HG02763 (cell line): ENCODE results near the gene STARD7.
"Not testable (repeated sequence)": the region's sequence is repeated elsewhere in the genome, so short reads cannot be mapped to it uniquely, and the experiment has no call there.

ENCODE experiments used
- ATAC-seq: cut with Tn5 transposase; IDR thresholded peaks from one replicate; pipeline ENCODE4 v1.9.1; 2021; ENCODE audit warnings: mild to moderate bottlenecking, moderate library complexity; ENCODE audit not compliant: unreplicated experiment

Gene STARD7

GRCh38 chr2:96238266-96238665 lies 29.6 kb upstream of the STARD7 start:
- no peak for ATAC-seq

- ATAC-seq = no peak
Measured at GRCh38 chr2:96236882-96237281, 28.3 kb upstream of the STARD7 start.

- ATAC-seq = peak; percentile 84
Measured at GRCh38 chr2:96233880-96234316, 25.3 kb upstream of the STARD7 start.

DNA sequence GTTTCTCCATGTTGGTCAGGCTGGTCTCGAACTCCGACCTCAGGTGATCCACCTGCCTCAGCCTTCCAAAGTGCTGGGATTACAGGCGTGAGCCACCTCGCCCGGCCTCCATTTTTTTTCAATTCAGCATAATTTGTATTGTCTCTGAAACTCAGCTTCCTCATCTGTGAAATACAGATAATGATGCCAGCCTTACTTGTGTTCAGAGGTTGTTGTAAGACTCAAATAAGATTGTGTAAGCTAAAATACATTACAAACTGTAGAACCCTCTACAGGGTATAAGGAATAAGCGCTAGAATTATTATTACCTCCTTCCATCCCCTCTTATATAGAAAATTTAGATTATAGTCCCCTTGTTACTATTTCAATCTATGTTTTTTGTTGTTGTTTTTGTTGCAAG lies 24.8 kb upstream of the STARD7 start:
- no peak for ATAC-seq

- no peak for ATAC-seq
Measured at GRCh38 chr2:96231316-96231715, 22.7 kb upstream of the STARD7 start.

- no peak for ATAC-seq
Measured at GRCh38 chr2:96225016-96225533, 16.4 kb upstream of the STARD7 start.

GRCh38 chr2:96221106-96221505 lies 12.5 kb upstream of the STARD7 start:
- not testable (repeated sequence) for ATAC-seq

DNA sequence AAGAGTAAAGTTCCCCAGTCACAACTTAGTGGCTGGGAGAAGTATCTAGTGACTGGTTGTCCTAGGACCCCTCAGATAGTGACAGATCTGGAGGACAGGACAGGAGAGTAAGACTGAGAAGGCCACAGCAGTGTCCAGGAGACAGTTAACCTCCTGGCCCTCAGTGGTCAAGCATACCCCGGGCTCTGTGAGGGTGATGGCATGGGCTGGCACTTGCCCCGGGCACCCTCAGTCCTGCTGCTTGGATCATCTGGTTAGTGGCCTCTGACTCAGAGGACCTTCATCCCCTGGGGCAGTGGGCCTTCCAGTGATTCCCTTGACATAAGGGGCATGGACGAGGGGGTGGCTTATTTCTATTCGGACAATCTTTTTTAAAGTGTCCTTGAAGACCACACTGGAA lies 11.3 kb upstream of the STARD7 start:
- not testable (repeated sequence) for ATAC-seq

GRCh38 chr2:96218508-96219131 lies 10.0 kb upstream of the STARD7 start:
- no peak for ATAC-seq

GRCh38 chr2:96214554-96214953 lies 5.9 kb upstream of the STARD7 start:
- ATAC-seq = no peak

GRCh38 chr2:96213379-96213778 lies 4.8 kb upstream of the STARD7 start:
- no peak for ATAC-seq

DNA sequence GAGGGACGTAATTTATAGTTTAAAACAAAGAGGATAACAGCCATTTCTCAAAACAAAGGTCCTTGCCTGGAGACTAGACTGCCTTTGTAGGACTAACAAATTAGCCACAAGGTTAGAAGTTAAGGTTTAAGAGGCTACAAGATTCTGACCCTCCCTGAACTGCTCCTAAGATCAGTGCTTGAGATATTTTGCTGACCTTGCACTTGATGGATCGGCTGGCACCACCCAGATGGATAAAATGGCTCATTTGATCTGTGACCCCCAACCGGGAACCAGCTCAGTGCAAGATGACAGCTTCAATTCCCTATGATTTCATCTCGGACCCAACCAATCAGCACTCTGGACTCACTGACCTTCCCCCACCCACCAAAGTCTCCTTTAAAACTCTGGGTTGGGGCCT lies 3.7 kb upstream of the STARD7 start:
- ATAC-seq = no peak

DNA sequence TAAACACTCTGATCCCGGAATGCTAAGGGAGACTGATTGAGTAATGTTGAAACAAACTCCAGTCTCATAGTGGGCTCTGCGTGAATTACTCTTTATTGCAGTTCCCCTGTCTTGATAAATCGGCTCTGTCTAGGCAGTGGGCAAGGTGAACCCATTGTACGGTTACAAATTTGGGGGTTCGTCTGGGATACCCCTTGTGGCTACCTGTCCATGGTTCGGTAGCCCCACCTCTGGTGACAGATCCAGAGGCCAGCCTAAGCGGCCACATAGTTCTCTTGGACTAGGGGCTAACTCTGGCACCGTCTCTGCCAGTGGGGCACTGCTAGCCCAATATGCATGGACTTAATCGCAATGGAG lies 1.1 kb upstream of the STARD7 start:
- ATAC-seq = no peak

DNA sequence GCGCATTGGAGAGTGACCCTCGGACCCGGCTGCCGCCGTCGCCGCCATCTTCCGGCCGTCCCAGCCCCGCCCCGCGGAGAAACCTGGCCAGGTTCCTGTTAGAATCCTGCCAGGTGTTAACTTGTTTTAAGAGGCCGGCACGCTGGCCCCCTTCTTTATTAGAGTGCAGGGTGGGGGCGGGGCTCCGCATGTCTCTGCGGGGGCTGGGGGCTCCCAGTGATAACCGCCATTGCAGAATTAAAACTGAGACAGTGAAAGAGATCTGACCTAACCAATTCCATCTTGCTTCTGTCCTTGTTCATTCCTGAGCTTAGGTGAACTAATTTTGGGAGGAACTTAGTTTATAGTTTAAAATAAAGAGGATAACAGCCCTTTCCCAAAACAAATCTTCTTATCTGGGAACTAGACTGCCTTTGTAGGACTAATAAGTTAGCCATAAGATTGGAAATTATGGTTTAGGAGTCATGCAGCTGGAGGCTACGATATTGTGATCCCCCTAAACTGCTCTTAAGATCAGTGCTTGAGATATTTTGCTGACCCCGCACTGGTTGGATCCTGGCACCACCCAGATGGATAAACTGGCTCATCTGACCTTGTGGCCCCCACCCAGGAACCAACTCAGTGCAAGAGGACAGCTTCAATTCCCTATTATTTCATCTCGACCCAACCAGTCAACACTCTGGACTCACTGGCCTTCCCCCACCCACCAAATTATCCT lies 543 bp upstream of the STARD7 start:
- ATAC-seq = no peak

DNA sequence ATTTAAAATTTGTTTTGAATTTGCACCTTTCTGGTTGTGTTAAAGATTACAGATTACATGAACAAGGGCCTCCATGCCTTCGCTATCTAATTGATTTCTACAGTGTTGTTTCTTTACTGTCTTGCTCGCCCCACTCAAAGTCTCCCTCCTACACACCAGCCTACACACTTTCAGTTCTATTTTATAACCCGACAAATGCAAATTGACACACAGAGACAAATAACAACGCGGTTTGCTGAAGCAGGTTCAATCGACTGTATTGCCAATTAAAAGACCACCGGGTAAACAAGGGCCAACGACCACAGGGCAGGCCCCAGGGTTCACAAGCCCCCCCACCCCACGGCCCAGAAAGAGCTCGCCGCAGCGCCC lies 869 bp downstream of the STARD7 start:
- peak; percentile 7 for ATAC-seq

DNA sequence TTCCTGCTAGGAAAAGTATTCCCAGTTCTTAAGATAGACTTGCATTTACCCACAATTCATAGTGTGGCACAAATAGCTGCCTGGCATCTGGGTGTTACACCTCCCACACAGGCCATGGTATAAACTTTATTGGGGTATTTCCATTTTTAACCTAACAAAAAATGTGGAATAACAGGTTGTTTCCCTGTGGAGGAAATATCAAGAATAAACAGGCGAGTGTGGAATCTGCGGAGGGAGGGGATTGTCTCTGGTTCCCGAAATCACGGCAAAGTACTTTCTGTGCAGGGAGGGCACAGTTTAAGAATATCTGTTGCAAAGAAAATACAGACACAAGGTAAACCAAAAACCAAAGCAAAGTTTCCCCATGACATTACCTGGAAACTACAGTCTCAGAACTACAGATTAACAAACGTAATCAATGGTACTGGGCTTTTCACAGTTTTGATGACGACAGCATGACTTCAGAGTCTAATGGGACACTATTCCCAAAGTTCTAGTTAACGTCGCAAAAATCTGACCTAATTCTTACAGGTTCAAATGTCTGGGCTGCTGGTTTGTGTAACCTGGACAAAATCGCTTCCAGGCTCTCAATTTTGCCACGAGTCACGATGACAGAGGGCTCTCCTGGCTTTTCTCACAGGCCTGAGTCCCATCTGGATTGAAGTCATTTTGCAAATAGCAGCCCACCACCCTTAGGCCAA lies 1.4 kb downstream of the STARD7 start:
- ATAC-seq = no peak

- no peak for ATAC-seq
Measured at GRCh38 chr2:96205888-96206287, 2.7 kb downstream of the STARD7 start.

GRCh38 chr2:96204836-96205624 lies 3.6 kb downstream of the STARD7 start:
- no peak for ATAC-seq

- ATAC-seq = no peak
Measured at GRCh38 chr2:96203130-96204028, 5.2 kb downstream of the STARD7 start.

DNA sequence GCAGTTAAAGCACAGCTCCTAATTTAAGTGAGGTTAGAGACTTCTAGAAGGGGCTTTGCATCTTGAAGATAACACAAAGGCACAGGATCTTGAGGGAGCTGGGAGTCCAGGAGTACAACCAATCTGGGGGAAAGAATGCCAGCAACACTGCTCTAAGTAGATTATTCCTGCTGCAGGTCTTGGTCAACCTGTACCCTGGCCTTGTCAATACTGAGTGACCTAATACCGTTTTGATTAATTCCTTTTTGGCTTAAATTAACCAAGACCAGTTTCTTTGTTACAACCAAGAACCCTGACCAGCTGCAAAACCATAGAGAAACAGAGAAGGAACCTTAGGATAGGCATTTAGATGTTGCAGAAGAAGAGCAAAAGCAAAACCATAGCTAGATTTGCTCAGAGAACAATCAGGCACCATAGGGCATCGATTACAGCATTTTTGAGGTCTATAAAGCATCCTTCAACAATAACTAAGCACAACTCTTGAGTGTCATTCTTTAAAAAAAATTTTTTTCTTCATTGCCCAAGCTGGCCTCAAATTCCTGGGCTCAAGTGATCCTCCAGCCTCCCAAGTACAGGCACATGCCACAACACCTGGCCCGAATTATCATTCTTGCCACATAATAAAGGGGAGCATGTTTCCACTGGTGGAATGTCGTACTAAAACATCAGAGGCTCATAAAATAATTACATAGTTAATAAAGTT lies 6.3 kb downstream of the STARD7 start:
- ATAC-seq = no peak
